ENCODE data around the gene ASCL3. TPM values are rescaled to one million over a fixed set of nuclear protein-coding genes. Genes with fewer than 3 reads are reported as not detected.

ASCL3 gene
- polyA plus RNA-seq, 2 of the 4 experiments (the other 2 are of a cell fraction) = not detected

- DNase-seq (ENCODE audit: low read depth in 1 of 2, low spot score in 1 of 2) (no peak), ATAC-seq (no peak), FAIRE-seq (no peak)
- ChIA-PET POLR2A (interaction anchor here (1.2 kb wide), 1 partner anchor 12 kb away, joined by 3 read pairs; no protein-coding TSS in a partner anchor), CTCF (interaction anchor here (1.1 kb wide), 1 partner anchor 16 kb away, joined by 4 read pairs; no protein-coding TSS in a partner anchor)
- Histone ChIP-seq H3K9me3 (no peaks in the 10 kb centered on the region), H3K4me3 (no peak overlapping the region), H3K27ac (no peak overlapping the region), H3K4me2 (no peak overlapping the region), H3K4me1 (no peaks in the 10 kb centered on the region)
- TF ChIP-seq EHMT2 (IDR thresholded peaks at IDR 0.05; ENCODE audit: low read depth) (no peak), HOXB5 (CRISPR knock-in tag; IDR thresholded peaks at IDR 0.05) (no peak), NPAS2 (CRISPR knock-in tag; IDR thresholded peaks at IDR 0.05; ENCODE audit: borderline replicate concordance) (no peak), SREBF2 (IDR thresholded peaks at IDR 0.05) (no peak), TP53 (CRISPR knock-in tag; IDR thresholded peaks at IDR 0.05) (no peak), CTCF (IDR thresholded peaks at IDR 0.05) (no peak), CHD4 (IDR thresholded peaks at IDR 0.05; ENCODE audit: borderline replicate concordance) (no peak)
- WGBS (ENCODE audit: missing lambda C conversion rate) = 62% methylated on average over 2 of the region's 2 CpGs
Observed at GRCh38 chr11:8971196-8971923, 28.5 kb upstream of the ASCL3 start.

- H3K9me3 ChIP-seq = no peaks in the 10 kb centered on the region
- no peak for FAIRE-seq
- ATAC-seq = no peak
- no peak overlapping the region for H3K4me2 ChIP-seq
- ChIA-PET POLR2A (no interaction called here), CTCF (no interaction called here)
- peaks cover 20% of the 10 kb centered on the region for H3K4me1 ChIP-seq
- 92% methylated on average over 8 of the region's 8 CpGs for WGBS (ENCODE audit: missing lambda C conversion rate)
- no peak for DNase-seq (ENCODE audit: low read depth in 1 of 2, low spot score in 1 of 2)
- H3K4me3 ChIP-seq = no peak overlapping the region
- TF ChIP-seq KDM1A (IDR thresholded peaks at IDR 0.05; ENCODE audit: low read depth) (no peak), ZSCAN20 (CRISPR knock-in tag; IDR thresholded peaks at IDR 0.05) (no peak), SREBF2 (IDR thresholded peaks at IDR 0.05) (no peak), JUNB (IDR thresholded peaks at IDR 0.05) (no peak), USF2 (IDR thresholded peaks at IDR 0.05) (no peak), EP300 (IDR thresholded peaks at IDR 0.05) (no peak), CHD4 (IDR thresholded peaks at IDR 0.05; ENCODE audit: borderline replicate concordance) (no peak), CEBPB (IDR thresholded peaks at IDR 0.05) (no peak), HMGXB4 (CRISPR knock-in tag; IDR thresholded peaks at IDR 0.05; ENCODE audit: borderline replicate concordance) (no peak), ZFP36 (IDR thresholded peaks at IDR 0.05; ENCODE audit: borderline replicate concordance, partially characterized antibody) (no peak), FOXS1 (CRISPR knock-in tag; IDR thresholded peaks at IDR 0.05) (no peak), PHF8 (IDR thresholded peaks at IDR 0.05; ENCODE audit: borderline replicate concordance, low read depth) (no peak), CHD2 (IDR thresholded peaks at IDR 0.05; ENCODE audit: low read length, partially characterized antibody) (no peak), ESRRA (IDR thresholded peaks at IDR 0.05; ENCODE audit: borderline replicate concordance, low read length) (no peak), NFE2L2 (conservative IDR thresholded peaks at IDR 0.05; ENCODE audit: low read length) (no peak), E2F6 (IDR thresholded peaks at IDR 0.05; ENCODE audit: borderline replicate concordance, low read depth) (no peak)
- no peak overlapping the region for H3K27ac ChIP-seq
Observed at GRCh38 chr11:8967184-8967583, 24.4 kb upstream of the ASCL3 start.
